Sigmoid colon (tissue), 7 donors: Measurements from ENCODE around the gene RTN4RL2. TPM values are rescaled to one million over a fixed set of nuclear protein-coding genes. Genes with fewer than 3 reads are reported as not detected.

ENCODE experiments used
- DNase-seq: peaks from one replicate; pipeline ENCODE4 v3.0.0-alpha.2; 2019
- H3K27ac ChIP-seq, 4 donors: fragments of 200-600 bp; sonication (generic); one replicate each; pipeline ENCODE4 v1.5.1; 2016 to 2019; ENCODE audit warnings: mild to moderate bottlenecking in 1 of 4
- H3K27me3 ChIP-seq, 3 donors: fragments of 200-600 bp; sonication (generic); one replicate each; pipeline ENCODE4 v1.5.1; 2019; ENCODE audit warnings: mild to moderate bottlenecking in 1 of 3
- H3K36me3 ChIP-seq, 4 donors: fragments of 200-600 bp; sonication (generic); one replicate each; pipeline ENCODE4 v1.5.1; 2016 to 2019
- H3K4me1 ChIP-seq, 4 donors: fragments of 200-600 bp; sonication (generic); one replicate each; pipeline ENCODE4 v1.5.1; 2017 to 2019
- H3K4me3 ChIP-seq, 4 donors: fragments of 200-600 bp; sonication (generic); one replicate each; pipeline ENCODE4 v1.5.1; 2017 to 2019; ENCODE audit warnings: mild to moderate bottlenecking in 2 of 4, moderate library complexity in 1 of 4
- H3K9me3 ChIP-seq, 4 donors: fragments of 200-600 bp in 3 of 4; sonication (generic) in 3 of 4; one replicate each; pipeline versions ENCODE4 v1.5.1 to v1.6.1; 2013 to 2019
- EP300 ChIP-seq, 4 donors: sonication (generic); formaldehyde crosslinking; IDR thresholded peaks; one replicate each; pipeline ENCODE4 v1.6.1; 2017; ENCODE audit warnings: antibody characterized with exemption in 4 of 4
- POLR2A ChIP-seq, 2 donors: fragments of 450-650 bp; IDR thresholded peaks; one replicate each; pipeline ENCODE4 v1.6.1; 2016; ENCODE audit warnings: antibody characterized with exemption in 2 of 2, mild to moderate bottlenecking in 2 of 2, moderate library complexity in 2 of 2
- POLR2AphosphoS5 ChIP-seq, 4 donors: sonication (generic); formaldehyde crosslinking; IDR thresholded peaks; one replicate each; pipeline ENCODE4 v1.6.1; 2017; ENCODE audit warnings: antibody characterized with exemption in 4 of 4
- WGBS, 2 donors: extraction: QIAGEN DNeasy Blood & Tissue Kit; methylation state at CpG; one replicate each; pipeline ENCODE4 v1.1.7; 2013; 5-methylcytosine and 5-hydroxymethylcytosine counted together
- intact Hi-C: fragments of 100-400 bp; cut with DNase I; formaldehyde crosslinking; loops from one replicate; pipeline ENCODE4 v1.15.1; 2023
- polyA plus RNA-seq, 3 donors: library from polyadenylated mRNA; stranded (reverse); fragments of 200-250 nt; gene quantifications; one replicate each; pipeline ENCODE4 v1.2.3, GENCODE V29; 2013
- total RNA-seq, 4 donors: library from RNA; depleted of rRNA; stranded (reverse); fragments of >200 nt; gene quantifications; one replicate each; pipeline ENCODE4 v1.1.0, GENCODE V29; 2016
- TF ChIP-seq, protein P1 (sequence below), 4 experiments: fragments of 450-650 bp in 3 of 4; fragments of 200-600 bp in 1 of 4; IDR thresholded peaks; one replicate each; pipeline ENCODE4 v1.5.1; 2016 to 2019; ENCODE audit warnings: antibody characterized with exemption in 4 of 4, mild to moderate bottlenecking in 3 of 4, moderate library complexity in 2 of 4
- donor health status: healthy with polysubstance abuse.
- donor health status: Bipolar disorder and iron deficiency.
- donor health status: healthy.

RTN4RL2 gene
- total and polyA plus RNA-seq, 7 donors = 0.41 to 0.66 (median 0.61) TPM; not detected in 3

DNA sequence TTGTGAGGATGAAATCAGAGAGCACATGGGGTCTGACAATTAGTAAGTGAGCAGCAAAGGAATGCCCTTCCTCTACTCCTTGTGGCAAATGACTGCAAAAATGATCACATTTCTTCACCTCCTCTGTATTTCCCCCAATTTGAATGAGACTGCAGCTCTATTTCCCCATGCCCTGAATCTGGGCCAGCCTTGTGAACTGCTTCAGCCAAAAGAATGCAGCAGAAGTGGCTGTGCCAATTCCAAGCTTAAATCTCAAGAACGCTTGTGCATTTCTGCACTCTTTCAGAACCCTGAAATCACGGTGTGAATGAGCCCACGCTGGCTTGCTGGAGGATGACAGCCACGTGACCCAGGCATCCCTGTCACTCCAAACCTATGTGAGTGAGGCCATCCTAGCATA lies 43.3 kb upstream of the RTN4RL2 start:
- H3K4me3 ChIP-seq = no peak overlapping the region
- H3K27me3 ChIP-seq = no peaks in the 10 kb centered on the region
- TF ChIP-seq POLR2AphosphoS5 (IDR thresholded peaks at IDR 0.05) = no peak
- TF ChIP-seq, protein P1, sequence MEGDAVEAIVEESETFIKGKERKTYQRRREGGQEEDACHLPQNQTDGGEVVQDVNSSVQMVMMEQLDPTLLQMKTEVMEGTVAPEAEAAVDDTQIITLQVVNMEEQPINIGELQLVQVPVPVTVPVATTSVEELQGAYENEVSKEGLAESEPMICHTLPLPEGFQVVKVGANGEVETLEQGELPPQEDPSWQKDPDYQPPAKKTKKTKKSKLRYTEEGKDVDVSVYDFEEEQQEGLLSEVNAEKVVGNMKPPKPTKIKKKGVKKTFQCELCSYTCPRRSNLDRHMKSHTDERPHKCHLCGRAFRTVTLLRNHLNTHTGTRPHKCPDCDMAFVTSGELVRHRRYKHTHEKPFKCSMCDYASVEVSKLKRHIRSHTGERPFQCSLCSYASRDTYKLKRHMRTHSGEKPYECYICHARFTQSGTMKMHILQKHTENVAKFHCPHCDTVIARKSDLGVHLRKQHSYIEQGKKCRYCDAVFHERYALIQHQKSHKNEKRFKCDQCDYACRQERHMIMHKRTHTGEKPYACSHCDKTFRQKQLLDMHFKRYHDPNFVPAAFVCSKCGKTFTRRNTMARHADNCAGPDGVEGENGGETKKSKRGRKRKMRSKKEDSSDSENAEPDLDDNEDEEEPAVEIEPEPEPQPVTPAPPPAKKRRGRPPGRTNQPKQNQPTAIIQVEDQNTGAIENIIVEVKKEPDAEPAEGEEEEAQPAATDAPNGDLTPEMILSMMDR (IDR thresholded peaks at IDR 0.05) = no peak
- no peak for TF ChIP-seq EP300 (IDR thresholded peaks at IDR 0.05)
- H3K9me3 ChIP-seq = no peaks in the 10 kb centered on the region
- 82 to 86% methylated on average over 4 of the region's 4 CpGs for WGBS, 2 donors
- DNase-seq = peak; percentile 70
- peaks cover 11 to 82% (median 20%) of the 10 kb centered on the region in 4 donors for H3K36me3 ChIP-seq
- intact Hi-C loops = no loop called here
- no peak overlapping the region for H3K27ac ChIP-seq
- H3K4me1 ChIP-seq = peaks cover 0 to 10% (median 3%) of the 10 kb centered on the region in 4 donors

DNA sequence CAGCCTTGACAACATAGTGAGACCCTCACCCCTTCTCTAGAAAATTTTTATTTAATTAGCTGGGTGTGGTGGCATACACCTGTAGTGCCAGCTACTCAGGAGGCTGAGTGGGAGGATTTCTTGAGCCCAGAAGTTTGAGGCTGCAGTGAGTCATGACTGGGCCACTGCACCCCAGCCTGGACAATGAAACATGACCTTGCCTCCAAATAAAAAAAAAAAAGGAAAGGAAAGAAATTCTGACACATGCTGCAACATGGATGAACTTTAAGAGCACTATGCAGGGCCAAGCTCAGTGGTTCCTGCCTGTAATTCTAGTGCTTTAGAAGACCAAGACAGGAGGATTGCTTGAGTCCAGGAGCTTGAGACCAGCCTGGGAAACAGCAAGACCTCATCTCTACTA lies 42.2 kb upstream of the RTN4RL2 start:
- peaks cover 11 to 77% (median 20%) of the 10 kb centered on the region in 4 donors for H3K36me3 ChIP-seq
- H3K27ac ChIP-seq = no peak overlapping the region
- no peak overlapping the region for H3K4me3 ChIP-seq
- TF ChIP-seq POLR2AphosphoS5 (IDR thresholded peaks at IDR 0.05) (no peak), EP300 (IDR thresholded peaks at IDR 0.05) (no peak), POLR2A (IDR thresholded peaks at IDR 0.05) (no peak)
- TF ChIP-seq, protein P1 (IDR thresholded peaks at IDR 0.05) = no peak
- no peaks in the 10 kb centered on the region for H3K27me3 ChIP-seq
- peaks cover 0 to 10% (median 3%) of the 10 kb centered on the region in 4 donors for H3K4me1 ChIP-seq
- intact Hi-C loops = no loop called here
- DNase-seq = no peak
- no peaks in the 10 kb centered on the region for H3K9me3 ChIP-seq

DNA sequence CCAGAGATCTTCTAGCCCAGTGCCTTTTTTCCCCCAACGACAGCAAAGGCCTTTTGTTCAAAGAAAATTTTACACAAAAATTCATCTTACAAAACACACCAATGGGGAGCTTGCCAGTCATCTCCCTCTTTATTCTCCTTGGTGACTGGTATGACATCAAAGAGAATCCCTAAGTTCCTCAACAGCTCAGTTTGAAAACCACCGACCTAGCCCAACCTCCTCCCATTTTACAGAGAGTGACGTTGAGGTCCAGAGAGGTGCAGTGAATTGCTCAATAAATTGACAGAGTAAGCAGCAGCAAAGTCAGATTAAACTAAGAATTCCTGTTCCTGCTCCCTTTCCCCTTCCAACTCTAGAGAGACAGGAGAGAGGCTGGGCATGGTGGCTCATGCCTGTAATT lies 41.2 kb upstream of the RTN4RL2 start:
- TF ChIP-seq POLR2AphosphoS5 (IDR thresholded peaks at IDR 0.05) = no peak
- TF ChIP-seq EP300 (IDR thresholded peaks at IDR 0.05) = no peak
- no peak for TF ChIP-seq POLR2A (IDR thresholded peaks at IDR 0.05)
- TF ChIP-seq, protein P1 (IDR thresholded peaks at IDR 0.05) = no peak
- H3K27me3 ChIP-seq = no peaks in the 10 kb centered on the region
- H3K4me3 ChIP-seq = no peak overlapping the region
- no peak for DNase-seq
- H3K36me3 ChIP-seq = peaks cover 6 to 71% (median 17%) of the 10 kb centered on the region in 4 donors
- intact Hi-C loops = no loop called here
- peaks cover 0 to 20% (median 8%) of the 10 kb centered on the region in 4 donors for H3K4me1 ChIP-seq
- no peak overlapping the region for H3K27ac ChIP-seq
- WGBS, 2 donors = 79 to 89% methylated on average over 3 of the region's 3 CpGs
- no peaks in the 10 kb centered on the region for H3K9me3 ChIP-seq

DNA sequence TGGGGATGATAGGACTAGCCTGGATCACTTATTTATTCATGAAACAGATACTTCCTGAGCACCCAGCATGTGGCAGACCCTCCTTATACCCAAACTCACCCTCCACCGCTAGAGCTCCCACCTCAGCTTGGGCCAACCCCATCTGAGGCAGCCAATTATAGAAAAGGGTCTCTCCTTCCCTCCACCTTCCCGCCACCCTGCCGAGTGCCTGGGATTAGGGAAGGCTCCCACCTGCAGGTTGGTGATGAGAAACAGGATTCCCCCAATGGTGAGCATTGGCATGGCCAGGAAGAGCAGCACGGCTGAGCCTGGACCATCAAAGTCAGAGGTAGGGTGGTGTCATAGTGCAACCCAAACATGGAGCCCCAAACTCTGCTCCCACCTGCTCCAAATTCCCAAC lies 39.3 kb upstream of the RTN4RL2 start:
- H3K36me3 ChIP-seq = peaks cover 6 to 52% (median 7%) of the 10 kb centered on the region in 4 donors
- no peaks in the 10 kb centered on the region for H3K9me3 ChIP-seq
- peaks cover 0 to 39% (median 26%) of the 10 kb centered on the region in 4 donors for H3K4me1 ChIP-seq
- WGBS, 2 donors = 94 to 97% methylated on average over 4 of the region's 4 CpGs
- no peaks in the 10 kb centered on the region for H3K27me3 ChIP-seq
- H3K4me3 ChIP-seq = no peak overlapping the region
- intact Hi-C loops = no loop called here
- no peak for TF ChIP-seq POLR2A (IDR thresholded peaks at IDR 0.05)
- TF ChIP-seq EP300 (IDR thresholded peaks at IDR 0.05) = no peak
- TF ChIP-seq, protein P1 (IDR thresholded peaks at IDR 0.05) = no peak
- no peak for TF ChIP-seq POLR2AphosphoS5 (IDR thresholded peaks at IDR 0.05)
- H3K27ac ChIP-seq = no peak overlapping the region
- no peak for DNase-seq

DNA sequence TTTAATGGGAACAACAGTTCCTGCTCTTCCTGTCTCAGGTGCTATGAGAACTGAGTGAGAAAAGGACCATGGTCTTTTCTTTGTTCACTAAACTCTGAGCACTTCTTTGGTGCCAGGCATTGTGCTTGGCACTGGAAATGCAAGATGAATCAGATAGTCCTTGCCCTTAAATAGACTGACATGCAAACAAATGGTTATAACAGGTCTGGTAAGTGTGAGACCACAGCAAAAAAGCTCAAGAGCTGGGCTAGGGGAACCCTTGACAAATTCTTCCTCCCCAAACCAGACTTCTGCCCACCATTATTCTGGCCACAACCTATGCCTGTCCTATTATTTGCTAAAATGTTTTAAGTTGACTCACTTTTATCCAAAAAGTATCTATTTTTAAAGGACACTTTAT lies 38.5 kb upstream of the RTN4RL2 start:
- intact Hi-C loops = no loop called here
- no peaks in the 10 kb centered on the region for H3K9me3 ChIP-seq
- no peak overlapping the region for H3K27ac ChIP-seq
- H3K4me1 ChIP-seq = peaks cover 0 to 46% (median 33%) of the 10 kb centered on the region in 4 donors
- peaks cover 0 to 44% (median 4%) of the 10 kb centered on the region in 4 donors for H3K36me3 ChIP-seq
- TF ChIP-seq EP300 (IDR thresholded peaks at IDR 0.05) = no peak
- TF ChIP-seq, protein P1 (IDR thresholded peaks at IDR 0.05) = no peak
- no peak for TF ChIP-seq POLR2AphosphoS5 (IDR thresholded peaks at IDR 0.05)
- no peak for TF ChIP-seq POLR2A (IDR thresholded peaks at IDR 0.05)
- H3K27me3 ChIP-seq = no peaks in the 10 kb centered on the region
- no peak for DNase-seq
- no peak overlapping the region for H3K4me3 ChIP-seq
